K562 (cell line): ENCODE results near the gene AKR1A1. TPM values are rescaled to one million over a fixed set of nuclear protein-coding genes. Genes with fewer than 3 reads are reported as not detected.

Experiments used
- BHLHE40 ChIP-seq: IDR thresholded peaks from 2 replicates; pipeline ENCODE4 v1.6.1; 2011; ENCODE audit warnings: low read length, improper control_type of control experiment
- BRF1 ChIP-seq: IDR thresholded peaks from 3 replicates; pipeline ENCODE4 v1.6.1; 2011; ENCODE audit warnings: borderline replicate concordance, mild to moderate bottlenecking; ENCODE audit not compliant: insufficient read length; ENCODE audit errors: extremely low read depth
- CREB3L1 ChIP-seq: fragments of 450-650 bp; IDR thresholded peaks from 2 replicates; pipeline ENCODE4 v1.6.1; 2014; ENCODE audit warnings: low read depth, mild to moderate bottlenecking, moderate library complexity, borderline replicate concordance
- ETV5 ChIP-seq: sonication (generic); formaldehyde crosslinking; IDR thresholded peaks from 2 replicates; pipeline ENCODE4 v1.4.0; 2020; ENCODE audit warnings: low read depth, mild to moderate bottlenecking, missing genetic modification reagents
- FOXM1 ChIP-seq, 2 experiments: fragments of 450-650 bp in 1 of 2; sonication (generic) in 1 of 2; formaldehyde crosslinking in 1 of 2; IDR thresholded peaks; 2 replicates each; pipeline versions ENCODE4 v1.6.1 to v1.9.0; 2017 to 2022; ENCODE audit warnings: low read depth in 2 of 2, mild to moderate bottlenecking in 2 of 2, missing genetic modification reagents in 1 of 2, moderate library complexity in 1 of 2
- GTF2A2 ChIP-seq: IDR thresholded peaks from 2 replicates; pipeline ENCODE4 v1.6.1; 2016; ENCODE audit warnings: mild to moderate bottlenecking, missing genetic modification characterization, missing compliant biosample characterization
- GTF2E2 ChIP-seq: fragments of 200-800 bp; sonication (Bioruptor generic); IDR thresholded peaks from 2 replicates; pipeline ENCODE4 v1.6.1; 2016; ENCODE audit warnings: missing genetic modification characterization, missing compliant biosample characterization
- KDM5B ChIP-seq: fragments of 200-600 bp; sonication (generic); IDR thresholded peaks from 2 replicates; pipeline ENCODE4 v1.6.1; 2012; ENCODE audit warnings: low read depth, mild to moderate bottlenecking, moderate library complexity, low read length, control low read depth, inconsistent platforms; ENCODE audit not compliant: insufficient replicate concordance
- KLF10 ChIP-seq: fragments of 250-450 bp; sonication (Bioruptor Pico); IDR thresholded peaks from 2 replicates; pipeline ENCODE4 v1.6.1; 2021; ENCODE audit warnings: matching md5 sums
- MCM5 ChIP-seq: fragments of 450-650 bp; IDR thresholded peaks from 2 replicates; pipeline ENCODE4 v1.6.1; 2016; ENCODE audit warnings: low read depth
- NFIC ChIP-seq: fragments of 450-650 bp; IDR thresholded peaks from 2 replicates; pipeline ENCODE4 v1.6.1; 2017; ENCODE audit warnings: mild to moderate bottlenecking, inconsistent platforms
- NR0B1 ChIP-seq: fragments of 450-650 bp; IDR thresholded peaks from one replicate; pipeline ENCODE4 v1.6.1; 2018; ENCODE audit warnings: mild to moderate bottlenecking, moderate library complexity; ENCODE audit not compliant: partially characterized antibody
- PTBP1 ChIP-seq: fragments of 200-400 bp; formaldehyde crosslinking; IDR thresholded peaks from 2 replicates; pipeline ENCODE4 v1.6.1; 2017; ENCODE audit warnings: low read depth, low read length
- PTRF ChIP-seq: fragments of 450-650 bp; IDR thresholded peaks from 2 replicates; pipeline ENCODE4 v1.6.1; 2016; ENCODE audit warnings: mild to moderate bottlenecking, missing genetic modification characterization, missing compliant biosample characterization
- RAD51 ChIP-seq: fragments of 450-650 bp; IDR thresholded peaks from 2 replicates; pipeline ENCODE4 v1.7.1; 2016; ENCODE audit warnings: low read depth, mild to moderate bottlenecking, borderline replicate concordance
- SNAPC5 ChIP-seq: fragments of 250-450 bp; sonication (Bioruptor Pico); IDR thresholded peaks from 2 replicates; pipeline ENCODE4 v1.8.0; 2021; ENCODE audit warnings: moderate library complexity, mild to moderate bottlenecking, inconsistent platforms
- SREBF2 ChIP-seq: sonication (generic); formaldehyde crosslinking; IDR thresholded peaks from 2 replicates; pipeline ENCODE4 v1.4.0; 2020; ENCODE audit warnings: mild to moderate bottlenecking, missing genetic modification reagents
- TARDBP ChIP-seq: fragments of 450-650 bp; IDR thresholded peaks from 2 replicates; pipeline ENCODE4 v1.6.1; 2016
- ZBTB7A ChIP-seq: IDR thresholded peaks from 2 replicates; pipeline ENCODE4 v1.6.1; 2011; ENCODE audit warnings: low read depth, mild to moderate bottlenecking, low read length, moderate library complexity, borderline replicate concordance; ENCODE audit not compliant: control insufficient read depth
- ZNF133 ChIP-seq: fragments of 250-450 bp; sonication (Bioruptor Pico); IDR thresholded peaks from 2 replicates; pipeline ENCODE4 v1.4.0; 2020; ENCODE audit warnings: mild to moderate bottlenecking
- ZNF197 ChIP-seq: fragments of 200-800 bp; sonication (Bioruptor generic); IDR thresholded peaks from 2 replicates; pipeline ENCODE4 v1.6.1; 2016; ENCODE audit warnings: low read depth, missing genetic modification characterization, missing compliant biosample characterization
- ZNF280A ChIP-seq: fragments of 450-650 bp; IDR thresholded peaks from 2 replicates; pipeline ENCODE4 v1.6.1; 2018; ENCODE audit warnings: mild to moderate bottlenecking, low read depth; ENCODE audit not compliant: partially characterized antibody
- ZZZ3 ChIP-seq: fragments of 450-650 bp; IDR thresholded peaks from 2 replicates; pipeline ENCODE4 v1.6.1; 2016; ENCODE audit warnings: antibody characterized with exemption, mild to moderate bottlenecking, moderate library complexity
- polyA plus RNA-seq, 8 experiments: library from polyadenylated mRNA; depleted of rRNA in 4 of 8; stranded (reverse) in 5 of 8; unstranded in 3 of 8; fragments of >200 nt; fragmentation: Nextera tagmentation in 2 of 8; fragmentation: Illumina TruSeq in 1 of 8; extraction: Ambion mirVana in 2 of 8; extraction: Trizol in 1 of 8; gene quantifications; 2 replicates each; pipeline versions ENCODE4 v1.2.1 to v1.2.3, GENCODE V29; 2011 to 2014; ENCODE audit warnings: inconsistent platforms in 1 of 8, missing spikeins in 1 of 8
- total RNA-seq, 7 experiments: library from RNA; depleted of rRNA in 6 of 7; stranded (reverse); fragments of >200 nt in 6 of 7; fragmentation: Illumina TruSeq in 2 of 7; extraction: Trizol in 2 of 7; gene quantifications; 2 replicates each; pipeline versions ENCODE4 v1.2.1 to v1.2.3, GENCODE V29; 2011 to 2021; ENCODE audit warnings: low replicate concordance in 1 of 7

AKR1A1 gene
- total and polyA plus RNA-seq, 9 of the 15 experiments (the other 6 are each of a cell fraction or from before 2014, with no cell fraction given): 68.6 to 211 (median 132) TPM

- TF ChIP-seq CREB3L1 (peak; percentile 100), ZNF197 (CRISPR knock-in tag) (peak; percentile 36; the same call in 1 of the 2 replicates), SREBF2 (no peak), KDM5B (peak; percentile 94), BRF1 (no peak), MCM5 (no peak), ZNF280A (no peak), ZNF133 (CRISPR knock-in tag) (no peak), ZZZ3 (no peak), TARDBP (peak; percentile 36; the same call in 1 of the 2 replicates), ETV5 (CRISPR knock-in tag) (peak; percentile 73; the same call in 1 of the 2 replicates), RAD51 (peak; percentile 94), PTRF (tag) (0 out of 2 replicates have a peak, but pooled peaks have one; percentile 43), SNAPC5 (CRISPR knock-in tag) (no peak), FOXM1 (IDR thresholded peaks at IDR 0.05; ENCODE audit: low read depth) (0 out of 2 replicates have a peak, but pooled peaks have one; percentile 10), FOXM1 (CRISPR knock-in tag; IDR thresholded peaks at IDR 0.05; ENCODE audit: low read depth) (peak; percentile 88), GTF2E2 (tag) (peak; percentile 90), PTBP1 (0 out of 2 replicates have a peak, but pooled peaks have one; percentile 25), KLF10 (no peak), NR0B1 (no peak), GTF2A2 (no peak; the same call in 1 of the 2 replicates), ZBTB7A (peak; percentile 56; the same call in 1 of the 2 replicates), NFIC (peak; percentile 70), BHLHE40 (peak; percentile 73)
Measured at GRCh38 chr1:45550401-45551351, at the start of gene AKR1A1 (continued).
